ENCODE data around the gene ZCWPW1. TPM values are rescaled to one million over a fixed set of nuclear protein-coding genes. Genes with fewer than 3 reads are reported as not detected.

ZCWPW1 gene
- total and polyA plus RNA-seq, 2 of the 13 experiments (the other 11 are each of a cell fraction or from before 2014, with no cell fraction given): 2.4 to 2.5 TPM

- TF ChIP-seq ZNF281 (CRISPR knock-in tag; IDR thresholded peaks at IDR 0.05; ENCODE audit: borderline replicate concordance) (peak; percentile 61; the same call in 1 of the 2 replicates), ZNF652 (CRISPR knock-in tag; IDR thresholded peaks at IDR 0.05; ENCODE audit: borderline replicate concordance, low read depth) (no peak), ZKSCAN8 (CRISPR knock-in tag; IDR thresholded peaks at IDR 0.05; ENCODE audit: borderline replicate concordance) (peak; percentile 53; the same call in 1 of the 2 replicates), ETV5 (CRISPR knock-in tag; IDR thresholded peaks at IDR 0.05; ENCODE audit: borderline replicate concordance) (no peak; the same call in 1 of the 2 replicates), ZNF558 (CRISPR knock-in tag; IDR thresholded peaks at IDR 0.05; ENCODE audit: borderline replicate concordance) (no peak), MEIS2 (CRISPR knock-in tag; IDR thresholded peaks at IDR 0.05) (no peak; the same call in 1 of the 2 replicates), JUN (CRISPR knock-in tag; IDR thresholded peaks at IDR 0.05) (no peak), DZIP1 (CRISPR knock-in tag; IDR thresholded peaks at IDR 0.05) (0 out of 2 replicates have a peak, but pooled peaks have one; percentile 23), KDM5A (IDR thresholded peaks at IDR 0.05; ENCODE audit: borderline replicate concordance, low read length) (peak; percentile 70; the same call in 1 of the 2 replicates), SKI (IDR thresholded peaks at IDR 0.05; ENCODE audit: partially characterized antibody) (no peak), ZSCAN30 (CRISPR knock-in tag; IDR thresholded peaks at IDR 0.05) (0 out of 2 replicates have a peak, but pooled peaks have one; percentile 43), ZNF570 (CRISPR knock-in tag; IDR thresholded peaks at IDR 0.05; ENCODE audit: borderline replicate concordance) (no peak), ZNF607 (CRISPR knock-in tag; IDR thresholded peaks at IDR 0.05; ENCODE audit: borderline replicate concordance) (peak; percentile 65; the same call in 1 of the 2 replicates), TBX2 (CRISPR knock-in tag; IDR thresholded peaks at IDR 0.05; ENCODE audit: borderline replicate concordance) (peak; percentile 14; the same call in 1 of the 2 replicates), ZNF546 (CRISPR knock-in tag; conservative IDR thresholded peaks at IDR 0.05) (peak; percentile 93; the same call in 1 of the 2 replicates), ZFP36 (IDR thresholded peaks at IDR 0.05; ENCODE audit: borderline replicate concordance, low read depth, low read length, partially characterized antibody) (no peak), ARNT2 (CRISPR knock-in tag; IDR thresholded peaks at IDR 0.05; ENCODE audit: low read depth) (no peak; the same call in 1 of the 2 replicates), ZNF724P (CRISPR knock-in tag; IDR thresholded peaks at IDR 0.05; ENCODE audit: borderline replicate concordance) (no peak; the same call in 1 of the 2 replicates), MBNL3 (CRISPR knock-in tag; conservative IDR thresholded peaks at IDR 0.05) (no peak), ETS1 (CRISPR knock-in tag; IDR thresholded peaks at IDR 0.05) (no peak)
- TF ChIP-seq, protein P1, sequence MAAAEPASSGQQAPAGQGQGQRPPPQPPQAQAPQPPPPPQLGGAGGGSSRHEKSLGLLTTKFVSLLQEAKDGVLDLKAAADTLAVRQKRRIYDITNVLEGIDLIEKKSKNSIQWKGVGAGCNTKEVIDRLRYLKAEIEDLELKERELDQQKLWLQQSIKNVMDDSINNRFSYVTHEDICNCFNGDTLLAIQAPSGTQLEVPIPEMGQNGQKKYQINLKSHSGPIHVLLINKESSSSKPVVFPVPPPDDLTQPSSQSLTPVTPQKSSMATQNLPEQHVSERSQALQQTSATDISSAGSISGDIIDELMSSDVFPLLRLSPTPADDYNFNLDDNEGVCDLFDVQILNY (CRISPR knock-in tag; conservative IDR thresholded peaks at IDR 0.05): peak; percentile 42; the same call in 1 of the 2 replicates
Measured at GRCh38 chr7:100429637-100430492, 1.4 kb upstream of the ZCWPW1 start, which contains the start of gene MEPCE (continued).

All from HepG2 (cell line).